NCI-H146 treated with DMSO at 0.1 percent for 48 hours (cell line): Measurements from ENCODE around the gene NCF4.

ENCODE experiments used
- DNase-seq: peaks from one replicate; lab custom pipeline; 2025; ENCODE audit not compliant: unreplicated experiment; lab: John Stamatoyannopoulos, UW

The NCF4 gene

GRCh38 chr22:36860821-36861659 lies at the start of gene NCF4:
Gene NCF4, plus strand, starts transcription at chr22:36861006. Its CDS starts 166 bp downstream, at chr22:36861172.
- DNase-seq: no peak

GRCh38 chr22:36811094-36811800 lies 49.6 kb upstream of the NCF4 start:
- no peak for DNase-seq

- DNase-seq: no peak
These were observed 46.0 kb upstream of the NCF4 start for GRCh38 chr22:36814801-36815200.

GRCh38 chr22:36815558-36816338 lies 45.1 kb upstream of the NCF4 start:
- no peak for DNase-seq

- no peak for DNase-seq
These were observed 44.5 kb upstream of the NCF4 start for GRCh38 chr22:36816339-36816635.

- DNase-seq: no peak
These were observed 43.9 kb upstream of the NCF4 start, which contains the start of gene PVALB for GRCh38 chr22:36816636-36817524. Gene PVALB, minus strand, starts transcription at chr22:36817035. Its CDS starts 30 bp downstream, at chr22:36817005.

GRCh38 chr22:36817525-36817848 lies 43.3 kb upstream of the NCF4 start:
- no peak for DNase-seq

- DNase-seq: no peak
These were observed 42.7 kb upstream of the NCF4 start for GRCh38 chr22:36818010-36818642.

GRCh38 chr22:36819112-36819511 lies 41.7 kb upstream of the NCF4 start:
- no peak for DNase-seq

- no peak for DNase-seq
These were observed 38.2 kb upstream of the NCF4 start for GRCh38 chr22:36822581-36822980.

- no peak for DNase-seq
These were observed 37.5 kb upstream of the NCF4 start for GRCh38 chr22:36823186-36823839.

- DNase-seq: no peak
These were observed 36.2 kb upstream of the NCF4 start for GRCh38 chr22:36824655-36825054.

- no peak for DNase-seq
These were observed 34.5 kb upstream of the NCF4 start for GRCh38 chr22:36826262-36826661.

- DNase-seq: no peak
These were observed 32.0 kb upstream of the NCF4 start for GRCh38 chr22:36828815-36829214.

- no peak for DNase-seq
These were observed 31.3 kb upstream of the NCF4 start for GRCh38 chr22:36829370-36830002.

- DNase-seq: no peak
These were observed 30.2 kb upstream of the NCF4 start for GRCh38 chr22:36830601-36831000.

- no peak for DNase-seq
These were observed 29.6 kb upstream of the NCF4 start for GRCh38 chr22:36831206-36831605.

- DNase-seq: no peak
These were observed 29.1 kb upstream of the NCF4 start for GRCh38 chr22:36831717-36832116.

- no peak for DNase-seq
These were observed 27.7 kb upstream of the NCF4 start for GRCh38 chr22:36833073-36833472.
